ENCODE measurements around the gene SYNE1. TPM values are rescaled to one million over a fixed set of nuclear protein-coding genes. Genes with fewer than 3 reads are reported as not detected.

Gene SYNE1
- total and polyA plus RNA-seq, 9 donors: 70.4 to 279 (median 154) TPM

DNA sequence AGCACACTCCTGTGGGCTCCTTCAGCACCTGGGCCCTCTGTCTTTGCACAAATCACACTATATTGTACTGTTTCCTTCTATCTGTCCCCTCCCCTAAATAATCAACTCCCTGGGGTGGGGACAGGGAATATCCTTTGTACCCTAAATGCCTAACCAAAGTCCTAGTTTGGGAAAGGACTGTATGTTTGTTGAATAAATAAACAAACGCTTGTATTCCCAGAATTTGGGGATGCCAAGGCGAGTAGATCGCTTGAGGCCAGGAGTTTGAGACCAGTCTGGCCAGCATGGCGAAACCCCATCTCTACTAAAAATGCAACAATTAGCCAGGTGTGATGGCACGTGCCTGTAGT is 322.7 kb downstream of the SYNE1 start:
- Histone ChIP-seq H3K4me3 (no peak overlapping the region), H3K27me3 (no peaks in the 10 kb centered on the region), H3K9me3 (no peaks in the 10 kb centered on the region), H3K4me1 (ENCODE audit: insufficient read depth) (no peaks in the 10 kb centered on the region), H3K36me3 (no peaks in the 10 kb centered on the region), H3K27ac (no peak overlapping the region)
- intact Hi-C loops (cut with DNase I): no loop called here
- WGBS, 3 donors: 92 to 99% (median 96%) methylated on average over 5 of the region's 5 CpGs
- DNase-seq: no peak
- TF ChIP-seq EP300 (IDR thresholded peaks at IDR 0.05) (no peak), CTCF (IDR thresholded peaks at IDR 0.05) (no peak), POLR2A (IDR thresholded peaks at IDR 0.05) (no peak)

GRCh38 chr6:152313542-152314482 is 323.4 kb downstream of the SYNE1 start:
- H3K36me3 ChIP-seq: no peaks in the 10 kb centered on the region
- H3K27ac ChIP-seq: no peak overlapping the region
- intact Hi-C loops (cut with DNase I): no loop called here
- no peaks in the 10 kb centered on the region for H3K27me3 ChIP-seq
- H3K4me3 ChIP-seq: no peak overlapping the region
- WGBS, 3 donors: 86 to 89% (median 88%) methylated on average over 10 of the region's 10 CpGs
- no peaks in the 10 kb centered on the region for H3K4me1 ChIP-seq (ENCODE audit: insufficient read depth)
- no peak for TF ChIP-seq CTCF (IDR thresholded peaks at IDR 0.05)
- no peak for TF ChIP-seq EP300 (IDR thresholded peaks at IDR 0.05)
- no peak for TF ChIP-seq POLR2A (IDR thresholded peaks at IDR 0.05)
- no peaks in the 10 kb centered on the region for H3K9me3 ChIP-seq
- no peak for DNase-seq

- Histone ChIP-seq H3K4me1 (ENCODE audit: insufficient read depth) (no peaks in the 10 kb centered on the region), H3K27ac (no peak overlapping the region), H3K36me3 (no peaks in the 10 kb centered on the region), H3K4me3 (no peak overlapping the region), H3K9me3 (no peaks in the 10 kb centered on the region), H3K27me3 (no peaks in the 10 kb centered on the region)
- no peak for DNase-seq
- 93 to 97% (median 97%) methylated on average over 2 of the region's 2 CpGs for WGBS, 3 donors
- intact Hi-C loops (cut with DNase I): no loop called here
- no peak for TF ChIP-seq POLR2A (IDR thresholded peaks at IDR 0.05)
- TF ChIP-seq CTCF (IDR thresholded peaks at IDR 0.05): no peak
- TF ChIP-seq EP300 (IDR thresholded peaks at IDR 0.05): no peak
These were observed 324.7 kb downstream of the SYNE1 start for GRCh38 chr6:152312434-152312833.

GRCh38 chr6:152310371-152310954 is 326.7 kb downstream of the SYNE1 start:
- intact Hi-C loops (cut with DNase I): no loop called here
- TF ChIP-seq POLR2A (IDR thresholded peaks at IDR 0.05) (no peak), CTCF (IDR thresholded peaks at IDR 0.05) (no peak), EP300 (IDR thresholded peaks at IDR 0.05) (no peak)
- H3K9me3 ChIP-seq: no peaks in the 10 kb centered on the region
- 92 to 94% (median 92%) methylated on average over 7 of the region's 7 CpGs for WGBS, 3 donors
- H3K27me3 ChIP-seq: no peaks in the 10 kb centered on the region
- DNase-seq: no peak
- H3K4me1 ChIP-seq (ENCODE audit: insufficient read depth): no peaks in the 10 kb centered on the region
- H3K27ac ChIP-seq: no peak overlapping the region
- H3K4me3 ChIP-seq: no peak overlapping the region
- no peaks in the 10 kb centered on the region for H3K36me3 ChIP-seq

Measured in ovary (tissue), 9 donors.